Bronchial epithelial cell (primary cell): ENCODE data around the gene SLC39A11. TPM values are rescaled to one million over a fixed set of nuclear protein-coding genes. Genes with fewer than 3 reads are reported as not detected.

Experiments used
- DNase-seq: peaks from one replicate; pipeline ENCODE4 v3.0.0-alpha.2; 2010; ENCODE audit warnings: low read depth
- FAIRE-seq: peaks from 2 replicates; lab custom pipeline; 2011; peaks lifted over from hg19 to GRCh38; lab: Jason Lieb, UNC
- H3K27me3 ChIP-seq: 2 replicates; pipeline ENCODE4 v1.5.1; 2011; ENCODE audit warnings: low read length; ENCODE audit not compliant: control insufficient read depth, insufficient read depth
- H3K36me3 ChIP-seq: 2 replicates; pipeline ENCODE4 v1.5.1; 2011; ENCODE audit warnings: low read length; ENCODE audit not compliant: control insufficient read depth, insufficient read depth
- H3K4me3 ChIP-seq: 2 replicates; pipeline ENCODE4 v1.5.1; 2011; ENCODE audit warnings: mild to moderate bottlenecking, low read depth, low read length, control low read depth
- CTCF ChIP-seq: IDR thresholded peaks from 2 replicates; pipeline ENCODE4 v1.5.1; 2011; ENCODE audit warnings: mild to moderate bottlenecking, moderate library complexity, low read length, control low read depth, inconsistent platforms; ENCODE audit not compliant: insufficient read depth, severe bottlenecking
- total RNA-seq: library from RNA; depleted of rRNA; stranded (reverse); fragments of >200 nt; gene quantifications from 2 replicates; pipeline ENCODE4 v1.2.1, GENCODE V29; 2014

SLC39A11 gene
- total RNA-seq, 1 donor from 2014 or later, result 23.4 TPM

GRCh38 chr17:73074566-73074965 lies 17.9 kb downstream of the SLC39A11 start:
- no peak for FAIRE-seq
- H3K4me3 ChIP-seq, result no peak overlapping the region
- TF ChIP-seq CTCF, result no peak
- H3K27me3 ChIP-seq, result no peaks in the 10 kb centered on the region
- peaks cover 2% of the 10 kb centered on the region for H3K36me3 ChIP-seq
- DNase-seq, result no peak

GRCh38 chr17:73072219-73072962 lies 20.1 kb downstream of the SLC39A11 start:
- DNase-seq (no peak), FAIRE-seq (no peak)
- no peaks in the 10 kb centered on the region for H3K27me3 ChIP-seq
- no peak for TF ChIP-seq CTCF
- no peak overlapping the region for H3K4me3 ChIP-seq
- H3K36me3 ChIP-seq, result peaks cover 2% of the 10 kb centered on the region

GRCh38 chr17:73071066-73071999 lies 21.2 kb downstream of the SLC39A11 start:
- TF ChIP-seq CTCF, result no peak
- no peaks in the 10 kb centered on the region for H3K27me3 ChIP-seq
- H3K36me3 ChIP-seq, result peaks cover 2% of the 10 kb centered on the region
- no peak overlapping the region for H3K4me3 ChIP-seq
- FAIRE-seq, result peak; percentile 50
- no peak for DNase-seq

GRCh38 chr17:73069841-73070240 lies 22.6 kb downstream of the SLC39A11 start:
- TF ChIP-seq CTCF, result no peak
- H3K36me3 ChIP-seq, result peaks cover 2% of the 10 kb centered on the region
- H3K27me3 ChIP-seq, result no peaks in the 10 kb centered on the region
- FAIRE-seq (no peak), DNase-seq (no peak)
- no peak overlapping the region for H3K4me3 ChIP-seq

- no peak for TF ChIP-seq CTCF
- Histone ChIP-seq H3K36me3 (peaks cover 2% of the 10 kb centered on the region), H3K4me3 (no peak overlapping the region), H3K27me3 (no peaks in the 10 kb centered on the region)
- DNase-seq (no peak), FAIRE-seq (no peak)
These were observed 23.2 kb downstream of the SLC39A11 start for GRCh38 chr17:73069164-73069770.
